ENCODE results near the gene TRIM33. TPM values are rescaled to one million over a fixed set of nuclear protein-coding genes. Genes with fewer than 3 reads are reported as not detected.

TRIM33 gene
- total RNA-seq, 4 donors from 2014 or later = 35.0 to 100 (median 47.7) TPM

- DNase-seq (ENCODE audit: low spot score in 2 of 2) = no peak
- Histone ChIP-seq H3K9me3 (no peaks in the 10 kb centered on the region), H3K27me3 (no peaks in the 10 kb centered on the region), H3K36me3 (no peaks in the 10 kb centered on the region), H3K27ac (no peak overlapping the region), H3K4me1 (no peaks in the 10 kb centered on the region), H3K4me3 (no peak overlapping the region)
- 59% methylated on average over 6 of the region's 6 CpGs for WGBS
- TF ChIP-seq EP300 (IDR thresholded peaks at IDR 0.05) (no peak), CTCF (IDR thresholded peaks at IDR 0.05) (no peak), POLR2A (IDR thresholded peaks at IDR 0.05) (no peak), POLR2AphosphoS5 (IDR thresholded peaks at IDR 0.05) (no peak)
These were observed 29.8 kb upstream of the TRIM33 start for GRCh38 chr1:114540821-114541220.

- no peak overlapping the region for H3K27ac ChIP-seq
- 33% methylated on average over 3 of the region's 3 CpGs for WGBS
- DNase-seq (ENCODE audit: low spot score in 2 of 2) = no peak
These were observed 29.3 kb upstream of the TRIM33 start for GRCh38 chr1:114540272-114540671.

GRCh38 chr1:114536043-114536442 is 25.0 kb upstream of the TRIM33 start:
- DNase-seq (ENCODE audit: low spot score in 2 of 2) = no peak
- 84% methylated on average over 5 of the region's 7 CpGs for WGBS
- no peak overlapping the region for H3K4me3 ChIP-seq

More at GRCh38 chr1:114540272-114540671, 29.3 kb upstream of the TRIM33 start:
- Histone ChIP-seq H3K4me1 (no peaks in the 10 kb centered on the region), H3K27me3 (no peaks in the 10 kb centered on the region), H3K9me3 (no peaks in the 10 kb centered on the region), H3K4me3 (no peak overlapping the region), H3K36me3 (no peaks in the 10 kb centered on the region)
- TF ChIP-seq CTCF (IDR thresholded peaks at IDR 0.05) (no peak), POLR2AphosphoS5 (IDR thresholded peaks at IDR 0.05) (no peak), POLR2A (IDR thresholded peaks at IDR 0.05) (no peak), EP300 (IDR thresholded peaks at IDR 0.05) (no peak)

GRCh38 chr1:114535401-114535800 is 24.4 kb upstream of the TRIM33 start:
- TF ChIP-seq CTCF (IDR thresholded peaks at IDR 0.05) (no peak), POLR2AphosphoS5 (IDR thresholded peaks at IDR 0.05) (no peak), POLR2A (IDR thresholded peaks at IDR 0.05) (no peak), EP300 (IDR thresholded peaks at IDR 0.05) (no peak)
- Histone ChIP-seq H3K27ac (no peak overlapping the region), H3K9me3 (no peaks in the 10 kb centered on the region), H3K27me3 (no peaks in the 10 kb centered on the region), H3K4me3 (no peak overlapping the region), H3K4me1 (no peaks in the 10 kb centered on the region), H3K36me3 (no peaks in the 10 kb centered on the region)
- DNase-seq (ENCODE audit: low spot score in 2 of 2) = no peak
- WGBS = 50% methylated on average over 1 of the region's 1 CpG

More at GRCh38 chr1:114536043-114536442, 25.0 kb upstream of the TRIM33 start:
- TF ChIP-seq POLR2AphosphoS5 (IDR thresholded peaks at IDR 0.05) = no peak
- TF ChIP-seq EP300 (IDR thresholded peaks at IDR 0.05) = no peak
- Histone ChIP-seq H3K27me3 (no peaks in the 10 kb centered on the region), H3K36me3 (no peaks in the 10 kb centered on the region), H3K4me1 (no peaks in the 10 kb centered on the region), H3K9me3 (no peaks in the 10 kb centered on the region), H3K27ac (no peak overlapping the region)

GRCh38 chr1:114531094-114531493 is 20.1 kb upstream of the TRIM33 start:
- H3K9me3 ChIP-seq = no peaks in the 10 kb centered on the region
- no peaks in the 10 kb centered on the region for H3K4me1 ChIP-seq
- no peak overlapping the region for H3K27ac ChIP-seq
- H3K4me3 ChIP-seq = no peak overlapping the region
- H3K27me3 ChIP-seq = no peaks in the 10 kb centered on the region
- TF ChIP-seq EP300 (IDR thresholded peaks at IDR 0.05) (no peak), POLR2A (IDR thresholded peaks at IDR 0.05) (no peak), CTCF (IDR thresholded peaks at IDR 0.05) (no peak), POLR2AphosphoS5 (IDR thresholded peaks at IDR 0.05) (no peak)
- H3K36me3 ChIP-seq = no peaks in the 10 kb centered on the region
- no peak for DNase-seq (ENCODE audit: low spot score in 2 of 2)
- WGBS = 53% methylated on average over 1 of the region's 1 CpG

GRCh38 chr1:114530224-114530623 is 19.2 kb upstream of the TRIM33 start:
- Histone ChIP-seq H3K27ac (no peak overlapping the region), H3K9me3 (no peaks in the 10 kb centered on the region), H3K27me3 (no peaks in the 10 kb centered on the region), H3K4me3 (no peak overlapping the region), H3K36me3 (no peaks in the 10 kb centered on the region), H3K4me1 (no peaks in the 10 kb centered on the region)
- no peak for TF ChIP-seq POLR2AphosphoS5 (IDR thresholded peaks at IDR 0.05)
- TF ChIP-seq POLR2A (IDR thresholded peaks at IDR 0.05) = no peak
- no peak for TF ChIP-seq EP300 (IDR thresholded peaks at IDR 0.05)
- no peak for TF ChIP-seq CTCF (IDR thresholded peaks at IDR 0.05)
- WGBS = 95% methylated on average over 2 of the region's 2 CpGs
- DNase-seq (ENCODE audit: low spot score in 2 of 2) = no peak

Data from suprapubic skin (tissue), 4 donors.